GM04503 (cell line): ENCODE data around the gene TRAPPC12.
"Not testable (repeated sequence)": the region's sequence is repeated elsewhere in the genome, so short reads cannot be mapped to it uniquely, and the experiment has no call there.

ENCODE experiments used
- DNase-seq: peaks from one replicate; pipeline ENCODE4 v3.0.0-alpha.2; 2012; ENCODE audit warnings: low read depth

TRAPPC12 gene

GRCh38 chr2:3487432-3487831 is 107.9 kb downstream of the TRAPPC12 start:
- no peak for DNase-seq

GRCh38 chr2:3488061-3488531 is 108.6 kb downstream of the TRAPPC12 start:
- DNase-seq, result no peak

GRCh38 chr2:3488855-3489763 is 109.6 kb downstream of the TRAPPC12 start:
- no peak for DNase-seq

GRCh38 chr2:3489764-3490115 is 110.2 kb downstream of the TRAPPC12 start:
- no peak for DNase-seq

- DNase-seq, result no peak
Observed at GRCh38 chr2:3490191-3491170, 111.0 kb downstream of the TRAPPC12 start.

GRCh38 chr2:3491306-3491705 is 111.8 kb downstream of the TRAPPC12 start:
- DNase-seq, result no peak

GRCh38 chr2:3491716-3492474 is 112.4 kb downstream of the TRAPPC12 start:
- DNase-seq, result no peak

- DNase-seq, result not testable (repeated sequence)
Observed at GRCh38 chr2:3492475-3492787, 112.9 kb downstream of the TRAPPC12 start.

GRCh38 chr2:3492951-3493614 is 113.6 kb downstream of the TRAPPC12 start:
- no peak for DNase-seq

- DNase-seq, result no peak
Observed at GRCh38 chr2:3493615-3494007, 114.1 kb downstream of the TRAPPC12 start.

- DNase-seq, result no peak
Observed at GRCh38 chr2:3494984-3495666, 115.6 kb downstream of the TRAPPC12 start.

GRCh38 chr2:3496708-3497080 is 117.2 kb downstream of the TRAPPC12 start:
- not testable (repeated sequence) for DNase-seq

- no peak for DNase-seq
Observed at GRCh38 chr2:3498783-3499394, 119.4 kb downstream of the TRAPPC12 start.

GRCh38 chr2:3500326-3500899 is 120.9 kb downstream of the TRAPPC12 start:
- DNase-seq, result no peak

- DNase-seq, result no peak
Observed at GRCh38 chr2:3503046-3503445, 123.6 kb downstream of the TRAPPC12 start.

GRCh38 chr2:3503483-3503882 is 124.0 kb downstream of the TRAPPC12 start:
- no peak for DNase-seq

GRCh38 chr2:3504741-3505140 is 125.2 kb downstream of the TRAPPC12 start:
- DNase-seq, result no peak

- no peak for DNase-seq
Observed at GRCh38 chr2:3505771-3506170, 126.3 kb downstream of the TRAPPC12 start.

- no peak for DNase-seq
Observed at GRCh38 chr2:3512086-3512485, 132.6 kb downstream of the TRAPPC12 start.
